Astrocyte of the cerebellum (primary cell): ENCODE results near the gene MON2.
A peak's percentile ranks its signal among the peaks of the same experiment; 100 is the strongest.

Experiments
- DNase-seq: peaks from one replicate; pipeline ENCODE4 v3.0.0-alpha.2; 2011; ENCODE audit warnings: low read depth
- H3K4me3 ChIP-seq: 2 replicates; pipeline ENCODE4 v1.5.1; 2011; ENCODE audit warnings: mild to moderate bottlenecking, low read depth, low read length, moderate library complexity
- in situ Hi-C: cut with HindIII; loops from 2 replicates; pipeline ENCODE4 v1.10.0; 2017; ENCODE audit warnings: low sequenced_read_pairs
- TF ChIP-seq, protein P1 (sequence below): IDR thresholded peaks from 2 replicates; pipeline ENCODE4 v1.5.1; 2012; ENCODE audit warnings: low read length, low read depth, moderate library complexity, mild to moderate bottlenecking; ENCODE audit errors: missing control alignments

MON2 gene

DNA sequence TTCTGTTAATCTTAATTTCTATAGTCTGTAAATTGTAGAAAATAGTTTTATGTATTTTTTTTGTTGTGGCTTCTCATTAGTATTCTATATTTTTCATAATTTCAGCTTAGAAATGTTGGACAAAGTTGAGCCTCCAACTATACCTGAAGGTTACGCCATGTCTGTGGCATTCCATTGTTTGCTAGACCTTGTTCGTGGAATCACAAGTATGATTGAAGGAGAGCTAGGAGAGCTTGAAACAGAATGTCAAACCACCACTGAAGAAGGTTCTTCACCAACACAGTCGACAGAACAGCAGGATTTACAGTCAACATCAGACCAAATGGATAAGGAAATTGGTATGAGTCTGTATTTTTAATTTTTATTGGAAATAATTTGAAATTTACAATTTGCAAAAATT is 65.7 kb downstream of the MON2 start:
- in situ Hi-C loops = no loop called here
- DNase-seq = no peak
- TF ChIP-seq, protein P1, sequence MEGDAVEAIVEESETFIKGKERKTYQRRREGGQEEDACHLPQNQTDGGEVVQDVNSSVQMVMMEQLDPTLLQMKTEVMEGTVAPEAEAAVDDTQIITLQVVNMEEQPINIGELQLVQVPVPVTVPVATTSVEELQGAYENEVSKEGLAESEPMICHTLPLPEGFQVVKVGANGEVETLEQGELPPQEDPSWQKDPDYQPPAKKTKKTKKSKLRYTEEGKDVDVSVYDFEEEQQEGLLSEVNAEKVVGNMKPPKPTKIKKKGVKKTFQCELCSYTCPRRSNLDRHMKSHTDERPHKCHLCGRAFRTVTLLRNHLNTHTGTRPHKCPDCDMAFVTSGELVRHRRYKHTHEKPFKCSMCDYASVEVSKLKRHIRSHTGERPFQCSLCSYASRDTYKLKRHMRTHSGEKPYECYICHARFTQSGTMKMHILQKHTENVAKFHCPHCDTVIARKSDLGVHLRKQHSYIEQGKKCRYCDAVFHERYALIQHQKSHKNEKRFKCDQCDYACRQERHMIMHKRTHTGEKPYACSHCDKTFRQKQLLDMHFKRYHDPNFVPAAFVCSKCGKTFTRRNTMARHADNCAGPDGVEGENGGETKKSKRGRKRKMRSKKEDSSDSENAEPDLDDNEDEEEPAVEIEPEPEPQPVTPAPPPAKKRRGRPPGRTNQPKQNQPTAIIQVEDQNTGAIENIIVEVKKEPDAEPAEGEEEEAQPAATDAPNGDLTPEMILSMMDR = no peak
- H3K4me3 ChIP-seq = no peak overlapping the region

DNA sequence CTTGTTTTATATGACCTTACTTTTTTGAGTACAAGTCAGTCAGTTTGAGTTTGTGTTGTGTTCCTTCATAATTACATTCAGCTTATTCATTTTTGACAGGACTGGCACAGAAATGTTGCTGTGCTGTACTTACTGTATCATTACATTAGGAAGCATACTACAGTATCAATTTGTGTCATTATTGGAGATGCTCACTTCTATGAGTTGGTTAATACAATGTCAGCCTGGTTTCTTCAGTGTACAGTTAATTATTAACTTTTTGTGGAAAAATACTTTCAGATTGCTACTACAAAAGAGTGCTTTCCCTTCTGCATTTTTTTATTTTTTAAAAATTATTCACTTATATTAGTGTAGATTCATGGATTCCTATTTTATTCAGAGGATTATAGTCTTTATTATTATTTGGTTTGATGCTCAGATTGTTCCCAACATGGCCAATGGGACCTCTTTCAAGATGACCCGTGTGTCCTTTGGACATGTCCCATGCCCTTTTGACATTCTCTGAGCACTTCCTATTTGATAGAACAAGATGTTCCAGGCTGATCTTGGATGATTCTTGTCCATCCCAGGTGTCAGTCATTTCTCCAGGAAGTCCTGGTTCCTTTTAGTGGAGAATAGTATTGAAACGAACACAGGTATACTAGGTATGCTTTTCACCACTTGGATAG is 66.6 kb downstream of the MON2 start:
- TF ChIP-seq, protein P1 = no peak
- DNase-seq = no peak
- in situ Hi-C loops = no loop called here
- no peak overlapping the region for H3K4me3 ChIP-seq

DNA sequence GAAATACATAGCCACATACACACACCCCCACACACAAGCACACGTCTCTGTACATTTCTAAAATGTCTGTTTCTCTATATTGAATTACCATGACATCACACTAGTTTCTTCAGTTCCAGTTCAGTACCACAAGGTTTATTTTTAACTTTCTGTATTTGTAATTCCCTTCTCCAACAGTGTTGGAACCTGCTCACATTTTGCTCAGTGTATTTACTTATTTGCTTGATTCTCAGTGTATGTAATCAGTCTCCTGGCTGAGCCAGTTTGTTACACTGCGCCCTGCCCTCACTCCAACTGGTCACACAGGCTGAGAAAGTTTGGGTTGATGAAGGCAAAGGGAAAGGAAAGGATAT is 67.1 kb downstream of the MON2 start:
- no peak for DNase-seq
- H3K4me3 ChIP-seq = no peak overlapping the region
- TF ChIP-seq, protein P1 = no peak
- in situ Hi-C loops = no loop called here

DNA sequence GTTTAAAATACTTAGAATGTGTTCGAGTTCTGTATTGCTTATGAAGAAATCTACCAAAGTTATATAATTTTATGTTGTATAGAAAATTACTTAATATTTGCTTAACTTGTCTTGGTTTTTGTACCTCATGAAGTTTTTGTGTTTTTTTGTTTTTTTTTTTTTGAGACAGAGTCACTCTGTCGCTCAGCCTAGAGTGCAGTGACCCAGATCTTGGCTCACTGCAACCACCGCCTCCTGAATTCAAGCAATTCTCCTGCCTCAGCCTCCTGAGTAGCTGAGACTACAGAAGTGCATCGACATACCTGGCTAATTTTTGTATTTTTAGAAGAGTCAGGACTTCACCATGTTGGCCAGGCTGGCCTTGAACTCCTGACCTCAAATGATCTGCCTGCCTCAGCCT is 69.9 kb downstream of the MON2 start:
- TF ChIP-seq, protein P1 = no peak
- no peak overlapping the region for H3K4me3 ChIP-seq
- no peak for DNase-seq
- in situ Hi-C loops = no loop called here

DNA sequence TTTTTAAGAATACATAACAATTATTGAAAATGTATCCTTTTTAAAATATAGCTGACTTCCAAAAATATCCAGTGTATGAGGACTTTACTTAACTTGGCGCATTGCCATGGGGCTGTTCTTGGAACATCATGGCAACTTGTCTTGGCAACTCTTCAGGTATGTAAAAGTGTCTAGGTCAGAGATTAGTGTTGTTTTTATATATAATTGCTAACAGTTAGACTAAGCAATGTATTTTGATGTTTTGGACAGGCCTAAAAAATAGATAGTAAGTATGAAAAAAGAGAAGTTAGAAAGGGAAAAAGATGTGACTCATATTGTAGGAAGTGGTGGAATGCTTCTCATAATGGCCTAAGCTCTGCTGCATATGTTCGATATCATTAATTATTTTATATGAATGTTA is 70.9 kb downstream of the MON2 start:
- H3K4me3 ChIP-seq = no peak overlapping the region
- peak; percentile 70 for DNase-seq
- TF ChIP-seq, protein P1 = no peak
- in situ Hi-C loops = no loop called here

DNA sequence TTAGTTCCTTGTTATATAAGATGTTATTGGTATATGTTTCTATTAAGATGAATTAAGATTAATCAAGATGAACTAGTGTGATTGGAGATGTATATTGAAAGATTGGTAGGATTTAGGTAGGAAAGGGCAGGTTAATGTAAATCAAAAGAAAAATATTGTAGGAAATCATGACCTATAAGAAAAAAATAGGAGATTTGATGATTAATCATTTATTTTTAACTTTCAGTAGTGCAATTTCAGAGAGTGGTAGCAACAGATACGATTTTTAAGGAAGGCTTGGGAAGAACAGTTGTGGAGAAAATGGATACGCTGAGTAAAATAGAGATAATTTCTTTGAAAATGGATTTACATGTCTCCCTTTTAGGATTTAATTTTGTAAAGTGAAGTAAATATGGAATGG is 73.7 kb downstream of the MON2 start:
- no peak overlapping the region for H3K4me3 ChIP-seq
- TF ChIP-seq, protein P1 = no peak
- in situ Hi-C loops = no loop called here
- DNase-seq = no peak
